GM19193 (cell line): ENCODE measurements around the gene UBE2U.

Source experiments
- POLR2A ChIP-seq: IDR thresholded peaks from 4 replicates; pipeline ENCODE4 v1.6.1; 2011; ENCODE audit not compliant: insufficient read depth, insufficient read length; ENCODE audit errors: extremely low read depth

Gene UBE2U

DNA sequence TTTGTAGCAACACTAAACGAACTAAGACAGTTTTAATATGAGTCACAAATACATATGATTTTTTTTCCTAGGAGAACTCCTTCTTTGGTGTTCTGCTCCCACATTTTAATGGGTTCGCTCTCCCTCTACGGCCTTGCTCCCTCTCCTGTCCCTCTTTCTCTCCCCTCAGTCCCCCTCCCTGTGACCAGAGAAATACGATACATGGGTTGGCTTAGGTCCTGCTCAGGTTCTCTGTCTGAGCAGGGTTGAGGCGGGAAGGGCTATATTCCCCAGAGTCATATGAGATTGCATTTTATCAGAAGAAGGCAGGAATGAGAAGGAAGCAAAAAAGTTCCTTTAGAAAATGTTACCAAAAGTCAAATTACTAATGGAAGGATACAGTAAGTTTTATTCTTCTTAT is 44.6 kb downstream of the UBE2U start:
- TF ChIP-seq POLR2A = no peak

DNA sequence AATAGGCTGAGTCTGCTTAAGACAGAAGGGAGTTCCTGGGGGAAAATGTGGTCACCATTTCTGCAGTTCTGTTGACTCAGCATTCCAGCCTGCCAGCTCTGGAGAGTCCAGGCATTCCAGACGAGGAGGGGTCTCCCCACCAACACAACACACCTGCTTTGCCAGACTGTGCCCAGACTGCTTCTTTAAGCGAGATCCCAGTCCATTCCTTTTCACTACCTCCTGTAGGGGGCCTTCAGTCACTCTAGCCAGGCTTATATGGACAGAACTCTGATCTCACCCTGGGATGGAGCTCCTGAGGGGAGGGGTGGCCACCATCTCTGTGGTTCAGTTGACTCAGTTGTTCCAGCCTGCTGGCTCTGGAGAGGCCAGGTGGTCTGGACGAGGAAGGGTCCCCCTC is 48.5 kb downstream of the UBE2U start:
- TF ChIP-seq POLR2A = no peak

DNA sequence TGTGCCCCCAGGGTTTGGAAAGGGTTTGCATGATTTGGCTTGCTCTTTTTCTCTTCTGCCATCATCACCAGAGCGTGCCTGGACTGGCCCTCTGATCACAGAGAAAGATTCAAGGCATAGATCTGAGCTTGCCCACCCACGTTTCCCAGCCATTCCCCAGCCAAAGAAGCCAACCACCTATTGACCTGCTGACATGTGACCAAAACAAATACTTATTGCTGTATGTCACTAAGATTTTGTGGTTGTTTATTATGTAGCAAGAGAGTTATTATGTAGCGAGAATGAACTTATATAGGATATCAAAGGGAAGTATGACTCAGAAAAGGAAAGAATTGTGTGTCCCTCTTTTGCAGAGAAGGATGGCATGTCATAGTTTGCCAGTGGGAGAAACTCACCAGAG is 59.9 kb downstream of the UBE2U start:
- TF ChIP-seq POLR2A = no peak

DNA sequence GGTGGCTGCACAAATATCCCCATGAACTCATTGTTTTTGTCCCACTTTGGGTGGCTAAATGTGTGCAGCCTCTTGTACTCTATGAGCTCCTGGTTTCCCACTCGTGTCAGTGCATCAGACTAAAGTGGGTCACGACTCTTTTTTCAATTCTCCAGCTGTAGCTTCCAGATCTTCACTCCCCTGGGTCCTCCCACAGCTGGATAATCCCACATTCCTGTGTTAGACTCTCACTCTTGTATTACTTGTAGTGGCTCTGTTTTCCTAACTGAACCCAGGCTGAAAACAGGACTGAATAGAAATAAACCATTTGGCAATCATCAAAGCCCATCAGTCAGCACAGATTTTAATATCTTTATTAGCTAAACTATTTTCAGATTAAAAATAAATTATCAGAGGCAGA is 60.4 kb downstream of the UBE2U start:
- no peak for TF ChIP-seq POLR2A

DNA sequence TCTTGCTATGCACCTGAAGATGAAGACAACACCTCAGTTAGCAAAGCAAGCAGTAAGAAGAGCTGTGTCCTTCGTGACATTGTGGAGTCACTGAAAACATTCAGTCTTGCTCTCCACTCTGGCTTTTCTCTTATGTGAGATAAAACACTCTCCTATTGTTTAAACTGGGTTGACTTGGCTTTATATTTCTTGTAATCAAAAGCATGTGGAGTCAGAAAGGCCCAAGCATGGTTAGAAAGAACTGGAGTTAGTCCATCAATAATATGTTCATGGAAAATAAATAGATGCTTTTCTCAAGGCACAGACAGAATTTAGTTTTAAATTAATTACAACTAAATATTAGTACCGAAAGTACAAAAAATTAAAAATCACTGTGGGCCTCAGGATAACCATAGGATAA is 61.7 kb downstream of the UBE2U start:
- TF ChIP-seq POLR2A = no peak

DNA sequence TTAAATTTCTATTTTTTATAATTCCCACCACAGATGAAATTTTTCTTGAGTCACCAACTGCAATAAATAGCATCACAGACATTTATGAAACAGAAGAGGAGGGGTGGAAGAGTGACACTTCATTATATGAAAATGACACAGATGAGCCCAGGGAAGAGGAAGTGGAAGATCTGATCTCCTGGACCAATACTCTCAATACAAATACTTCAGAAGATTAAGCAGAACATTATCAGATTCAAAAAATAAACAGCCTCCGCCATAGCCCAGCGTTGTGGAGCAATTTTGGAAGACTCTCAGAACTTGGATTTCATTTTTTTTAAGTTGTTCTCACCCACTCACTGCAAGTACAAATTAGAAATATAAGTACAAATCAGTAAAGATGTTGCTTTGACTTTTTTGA is 63.6 kb downstream of the UBE2U start:
- TF ChIP-seq POLR2A = no peak

DNA sequence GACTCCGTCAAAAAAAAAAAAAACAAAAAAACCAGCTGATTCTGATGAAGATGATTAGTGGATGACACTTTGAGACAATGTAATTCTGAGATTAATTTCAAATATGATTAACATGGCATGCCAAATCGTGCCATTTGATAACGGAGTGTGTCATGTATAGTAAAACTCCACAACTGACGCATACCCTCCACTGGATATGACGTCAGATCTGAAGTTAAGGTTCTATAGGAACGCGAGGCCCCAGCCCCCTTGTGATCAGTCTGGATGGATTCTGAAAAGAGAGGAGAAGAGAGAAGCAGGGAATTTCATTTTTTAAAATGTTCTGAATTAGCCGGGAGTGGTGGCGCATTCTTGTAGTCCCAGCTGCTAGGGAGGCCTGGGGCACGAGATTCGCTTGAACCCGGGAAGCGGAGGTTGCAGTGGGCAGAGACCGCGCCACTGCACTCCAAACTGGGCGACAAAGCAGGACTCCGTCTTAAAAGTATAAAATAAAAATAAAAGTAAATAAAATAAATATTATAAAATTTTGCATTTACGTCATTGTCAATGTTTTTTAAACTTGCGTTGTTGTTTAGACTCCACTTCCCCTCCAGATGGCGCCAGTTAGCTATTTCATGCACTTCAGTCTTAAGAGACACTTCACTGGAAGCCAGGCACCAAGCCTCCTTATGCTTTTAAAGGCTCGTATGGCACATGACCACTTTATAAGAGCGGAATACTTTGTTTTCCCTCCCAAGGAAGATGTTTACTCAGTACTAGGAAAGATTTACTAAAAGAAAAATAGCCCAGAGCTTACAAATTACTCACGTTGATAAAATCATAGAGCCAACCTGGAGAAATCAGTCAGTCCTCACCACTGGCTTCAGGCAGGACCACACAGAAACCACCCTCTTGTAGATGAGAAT is 65.5 kb downstream of the UBE2U start:
- TF ChIP-seq POLR2A = no peak

DNA sequence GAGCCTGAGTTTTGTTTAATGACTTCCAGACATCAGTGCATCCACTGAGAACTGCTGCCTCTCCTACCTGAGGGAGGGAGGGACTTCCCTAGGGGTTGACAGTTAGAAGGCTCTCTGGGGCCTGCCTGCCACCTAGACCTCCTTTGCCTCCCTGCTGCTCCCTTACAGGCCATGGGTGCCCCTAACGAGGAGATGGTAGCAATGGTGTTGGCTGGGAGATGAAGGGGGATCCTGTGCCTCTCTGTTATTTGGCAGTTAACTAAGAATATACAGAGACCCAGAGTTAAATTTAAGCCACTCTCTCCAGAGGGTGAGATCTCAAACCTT is 66.1 kb downstream of the UBE2U start:
- TF ChIP-seq POLR2A = no peak

DNA sequence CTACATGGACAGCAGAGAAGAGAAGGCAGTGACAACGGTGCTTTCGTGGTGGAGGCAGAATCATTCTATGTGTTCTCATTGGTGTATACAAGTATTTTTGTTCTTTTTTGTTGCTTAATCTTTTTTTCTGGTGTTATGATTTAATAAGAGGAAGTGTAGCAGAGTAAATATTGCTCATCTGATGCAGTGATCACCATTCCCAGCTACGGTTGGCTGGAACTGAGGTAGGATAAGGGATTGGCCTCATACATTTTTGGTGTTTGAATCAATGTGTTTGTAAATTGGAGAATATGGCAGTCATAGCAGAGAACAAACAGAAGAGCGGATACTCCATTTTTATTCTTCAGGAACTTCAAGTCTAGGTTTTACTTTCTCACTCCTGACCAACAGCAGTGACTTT is 76.6 kb downstream of the UBE2U start:
- no peak for TF ChIP-seq POLR2A

DNA sequence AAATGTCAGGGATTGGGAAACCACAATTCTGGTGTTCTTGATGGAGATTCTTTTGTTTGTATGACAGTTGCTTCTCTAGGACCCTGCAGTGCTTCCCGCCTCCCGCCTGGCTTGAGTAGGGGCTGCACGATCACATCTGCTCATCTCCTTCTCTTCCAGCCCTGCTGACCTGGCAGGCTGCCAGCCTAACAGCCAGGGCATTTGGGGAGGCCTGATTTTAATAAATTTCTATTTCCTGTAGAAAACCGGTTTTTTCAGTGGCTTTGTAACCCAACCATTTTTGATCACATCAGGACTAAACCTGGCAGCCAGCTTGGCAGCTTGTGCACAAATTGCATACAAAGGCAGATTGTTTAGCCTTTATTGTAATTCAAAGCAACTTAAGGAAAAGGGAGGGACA is 78.9 kb downstream of the UBE2U start:
- TF ChIP-seq POLR2A = no peak

DNA sequence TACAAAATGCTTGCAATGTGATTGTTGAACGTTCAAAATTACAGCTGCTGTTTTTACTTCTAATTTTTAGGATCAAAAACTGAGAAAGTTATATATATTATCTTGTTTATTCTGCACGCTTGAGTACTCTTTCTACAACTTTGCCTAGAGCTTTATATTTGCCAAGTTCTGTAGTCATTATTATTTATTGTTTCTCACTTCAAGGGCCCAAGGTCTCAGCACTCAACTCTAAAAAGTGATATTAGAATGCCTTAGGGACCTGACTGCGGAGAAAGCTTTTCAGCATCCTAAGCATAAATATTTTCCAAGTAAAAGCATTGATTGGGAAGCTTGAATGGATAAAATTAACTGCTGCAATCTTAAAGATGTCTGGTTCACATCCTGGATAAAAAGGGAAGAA is 83.6 kb downstream of the UBE2U start:
- no peak for TF ChIP-seq POLR2A

DNA sequence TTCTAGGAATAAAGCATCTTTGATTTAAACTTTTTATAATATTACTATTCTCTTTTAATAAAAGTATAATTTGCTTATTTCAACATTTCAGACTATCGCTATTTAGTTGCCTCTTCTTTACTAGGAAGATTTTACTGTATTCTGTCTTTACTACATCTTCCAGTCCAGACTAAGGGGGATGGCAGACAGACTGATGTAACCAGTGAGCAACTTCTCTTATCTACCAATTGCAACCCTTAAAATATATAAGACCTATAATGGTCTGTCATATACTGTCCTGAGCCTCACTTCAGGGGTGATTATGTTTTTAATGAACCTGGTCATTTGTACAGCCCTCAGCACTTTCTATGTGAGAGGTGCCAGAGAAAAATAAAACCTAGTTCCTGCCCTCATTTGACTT is 87.0 kb downstream of the UBE2U start:
- no peak for TF ChIP-seq POLR2A

DNA sequence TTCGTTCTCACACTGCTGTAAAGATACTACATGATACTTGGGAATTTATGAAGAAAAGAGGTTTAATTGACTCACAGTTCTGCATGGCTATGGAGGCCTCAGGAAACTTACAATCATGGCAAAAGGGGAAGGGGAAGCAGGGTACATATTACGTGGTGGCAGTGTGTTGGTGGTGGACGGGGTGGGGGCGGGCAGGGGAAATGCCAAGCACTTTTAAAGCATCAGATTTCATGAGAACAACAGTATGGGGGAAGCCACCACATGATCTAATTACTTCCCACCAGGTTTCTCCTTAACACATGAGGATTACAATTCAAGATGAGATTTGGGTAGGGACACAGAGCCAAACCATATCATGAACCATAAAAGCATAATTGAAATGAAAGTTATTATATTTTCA is 88.5 kb downstream of the UBE2U start:
- TF ChIP-seq POLR2A = no peak

DNA sequence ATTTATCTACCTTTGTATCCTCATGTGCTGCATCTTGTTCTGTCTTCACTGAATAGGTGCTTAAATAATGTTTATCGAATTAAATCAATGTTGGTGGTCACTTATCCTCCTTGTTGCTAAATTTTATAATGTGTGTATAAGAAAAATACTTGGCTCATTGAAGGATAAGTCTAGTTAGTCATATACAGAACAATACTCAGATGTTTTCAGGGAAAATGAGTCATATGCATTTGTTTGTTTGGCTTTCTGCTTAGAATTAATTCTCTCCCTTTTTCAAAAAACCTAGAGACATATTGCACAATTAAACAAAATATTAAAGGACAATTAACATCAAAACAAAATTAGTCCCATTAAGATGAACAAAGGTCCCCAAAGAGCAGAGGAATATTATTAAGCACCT is 89.0 kb downstream of the UBE2U start:
- TF ChIP-seq POLR2A = no peak

DNA sequence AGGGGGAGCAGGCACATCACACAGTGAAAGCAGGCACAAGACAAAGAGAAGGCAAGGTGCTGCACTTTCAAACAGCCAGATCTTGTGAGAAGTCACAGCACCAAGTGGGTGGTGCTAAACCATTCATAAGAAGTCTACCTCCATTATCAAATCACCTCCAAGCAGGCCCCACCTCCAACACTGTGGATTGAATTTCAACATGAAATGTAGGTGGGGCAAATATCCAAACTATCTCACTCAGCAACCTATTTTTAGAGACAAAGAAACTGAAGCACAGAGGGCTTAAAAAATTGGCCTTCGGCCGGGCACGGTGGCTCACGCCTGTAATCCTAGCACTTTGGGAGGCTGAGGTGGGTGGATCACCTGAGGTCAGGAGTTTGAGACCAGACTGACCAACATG is 90.4 kb downstream of the UBE2U start:
- no peak for TF ChIP-seq POLR2A

DNA sequence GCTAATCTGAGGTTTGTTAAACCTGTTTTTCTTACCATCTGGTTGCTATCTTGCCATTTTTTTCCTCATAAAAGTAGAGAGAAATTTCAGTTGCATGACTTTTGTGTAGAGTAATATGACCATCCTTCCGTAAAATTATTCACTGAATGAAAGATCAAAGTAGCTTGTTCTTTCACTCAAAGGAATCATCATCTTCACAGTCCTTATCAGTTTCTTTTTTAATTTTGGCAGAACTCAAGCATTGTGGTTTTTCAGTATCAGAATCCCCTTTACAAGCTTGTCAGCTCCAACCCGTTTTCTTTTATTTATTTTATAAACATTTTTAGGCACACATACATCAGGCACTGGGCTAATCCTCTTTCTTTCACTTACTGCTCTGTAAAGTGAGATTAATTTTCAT is 91.7 kb downstream of the UBE2U start:
- TF ChIP-seq POLR2A = no peak

DNA sequence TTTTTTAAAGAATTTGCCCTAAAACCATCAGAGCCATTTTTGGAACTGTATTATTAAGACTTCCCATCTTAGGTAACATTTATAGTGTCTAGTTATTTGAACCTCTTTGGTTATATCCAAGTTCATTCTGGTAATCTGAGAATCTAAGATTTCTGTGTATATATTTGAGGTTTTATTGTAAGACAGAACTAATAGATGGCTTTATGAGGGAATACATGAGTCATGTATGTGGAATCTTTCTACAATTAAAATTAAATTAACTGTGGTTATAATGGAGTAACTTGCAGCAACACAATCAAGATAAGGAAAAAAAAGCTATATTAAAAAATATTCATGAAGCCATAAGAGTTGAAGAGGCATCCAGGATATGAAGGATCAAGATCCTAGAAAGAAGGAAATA is 92.1 kb downstream of the UBE2U start:
- no peak for TF ChIP-seq POLR2A
